NCI-H2029 treated with DMSO at 0.1 percent for 48 hours (cell line): ENCODE data around the gene SSTR3.
"Not testable (repeated sequence)": the region's sequence is repeated elsewhere in the genome, so short reads cannot be mapped to it uniquely, and the experiment has no call there.

ENCODE experiments used
- DNase-seq: peaks from one replicate; lab custom pipeline; 2025; lab: John Stamatoyannopoulos, UW

SSTR3 gene

DNA sequence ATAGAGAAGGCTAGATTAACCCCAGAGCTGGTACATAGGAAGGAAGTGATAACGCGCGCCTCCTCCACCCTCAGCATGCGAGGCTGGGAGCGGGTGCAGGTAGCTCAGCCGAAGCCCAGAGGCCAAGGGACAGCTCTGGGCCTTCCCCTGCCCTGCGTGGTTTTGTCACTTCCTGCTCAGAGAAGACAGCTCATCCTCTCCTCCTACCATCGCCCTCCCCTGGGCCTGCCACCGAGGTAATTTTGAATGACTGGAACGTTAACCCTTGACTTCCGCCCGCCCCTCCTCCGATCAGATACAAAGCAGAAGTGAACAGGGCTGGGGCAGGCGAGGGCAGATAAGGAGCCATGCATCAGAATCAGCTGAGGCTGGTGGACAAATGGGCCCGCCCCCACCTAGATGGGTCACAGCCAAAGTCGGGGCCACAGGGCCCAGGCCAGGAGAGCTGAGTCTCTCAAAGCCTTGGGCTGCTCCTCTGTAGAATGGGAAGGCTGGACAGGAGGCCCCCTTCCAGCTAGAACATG lies 30.2 kb upstream of the SSTR3 start:
- DNase-seq, result no peak

DNA sequence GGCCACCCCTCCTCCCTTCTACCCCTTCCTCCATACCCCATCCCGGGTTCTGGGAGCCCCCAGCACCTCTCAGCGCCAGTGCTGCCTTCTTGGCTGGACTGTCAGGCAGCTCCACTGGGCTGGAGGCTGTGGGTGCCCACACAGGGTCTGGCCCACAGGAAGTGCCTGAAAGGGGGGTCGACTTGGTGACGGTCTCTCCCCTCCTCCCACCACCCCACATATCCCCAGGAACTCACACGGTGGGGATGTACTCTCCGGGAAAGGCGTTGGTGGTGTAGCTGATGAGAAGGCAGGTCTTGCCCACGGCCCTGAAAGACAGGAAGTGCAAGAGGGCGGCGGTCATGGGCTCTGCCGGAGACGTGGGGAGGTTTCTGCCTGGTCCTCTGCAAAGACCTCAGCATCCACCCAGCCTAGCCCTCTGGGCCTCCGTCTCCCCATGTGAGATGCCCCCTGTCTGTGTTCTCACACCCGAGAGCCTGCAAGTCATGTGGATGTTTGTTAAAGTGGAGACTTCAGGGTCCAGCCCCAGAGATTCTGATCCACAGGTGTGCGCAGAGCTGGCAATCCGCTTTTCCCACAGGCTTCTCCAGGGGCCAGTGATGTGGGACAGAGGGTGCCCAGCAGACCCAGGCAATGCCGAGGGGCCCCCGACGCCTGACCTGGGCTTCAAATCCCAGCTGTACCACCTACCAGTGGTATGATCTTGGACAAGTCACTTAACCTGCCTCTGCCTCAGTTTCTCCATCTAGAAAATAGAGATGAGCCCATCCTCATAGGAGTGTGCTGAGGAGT lies 29.3 kb upstream of the SSTR3 start:
- no peak for DNase-seq

DNA sequence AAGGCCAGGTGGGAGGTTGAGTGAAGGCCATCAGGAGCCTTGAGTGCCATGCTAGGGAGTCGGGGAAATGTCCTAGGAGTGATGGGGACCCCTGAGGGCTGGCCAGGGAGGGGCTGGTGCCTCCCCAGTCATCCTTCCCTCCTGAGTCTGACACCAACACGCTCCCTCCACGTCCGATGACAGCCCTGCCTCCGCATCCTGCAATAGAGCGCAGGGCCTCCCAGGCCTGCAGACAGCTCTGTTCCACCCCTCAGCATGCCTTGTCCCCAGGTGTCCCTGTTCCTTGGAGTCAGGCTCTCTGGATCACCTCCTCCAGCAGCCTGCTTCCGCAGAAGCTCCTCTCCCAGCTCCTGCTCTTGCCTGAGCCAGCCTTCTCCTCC lies 28.7 kb upstream of the SSTR3 start:
- DNase-seq, result no peak

DNA sequence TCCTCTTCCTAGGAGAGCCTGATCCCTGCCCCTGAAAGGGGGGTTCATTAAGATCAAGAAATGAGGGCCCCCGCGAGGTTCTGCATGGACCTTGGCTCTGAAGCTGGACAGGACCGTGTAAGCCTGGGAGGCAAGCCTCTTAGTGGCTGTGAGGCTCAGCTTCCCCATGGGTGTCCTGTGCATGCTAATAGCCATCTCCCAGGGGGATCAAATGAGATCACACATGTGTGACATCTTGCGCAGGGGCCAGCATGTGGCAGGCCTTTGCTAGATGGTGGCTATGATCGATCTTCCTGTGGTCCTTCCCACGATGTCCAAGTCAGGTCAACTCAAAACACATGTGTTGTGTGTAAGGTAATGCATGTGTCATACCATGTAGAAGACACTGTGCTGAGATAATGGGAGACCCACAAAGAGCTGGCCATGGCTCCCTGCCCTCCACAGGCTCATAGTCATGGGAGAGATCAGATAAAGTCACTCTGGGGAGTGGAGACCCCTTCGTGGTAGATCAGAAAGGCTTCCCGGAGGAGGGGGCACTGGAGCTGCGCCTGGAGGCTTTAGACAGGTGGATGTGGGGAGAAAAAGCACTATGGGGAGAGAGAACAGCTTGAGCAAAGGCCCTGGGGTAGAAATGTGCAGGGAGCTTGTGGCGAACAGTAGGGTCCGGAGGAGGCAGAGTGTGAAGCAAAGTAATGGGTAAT lies 28.1 kb upstream of the SSTR3 start:
- no peak for DNase-seq

DNA sequence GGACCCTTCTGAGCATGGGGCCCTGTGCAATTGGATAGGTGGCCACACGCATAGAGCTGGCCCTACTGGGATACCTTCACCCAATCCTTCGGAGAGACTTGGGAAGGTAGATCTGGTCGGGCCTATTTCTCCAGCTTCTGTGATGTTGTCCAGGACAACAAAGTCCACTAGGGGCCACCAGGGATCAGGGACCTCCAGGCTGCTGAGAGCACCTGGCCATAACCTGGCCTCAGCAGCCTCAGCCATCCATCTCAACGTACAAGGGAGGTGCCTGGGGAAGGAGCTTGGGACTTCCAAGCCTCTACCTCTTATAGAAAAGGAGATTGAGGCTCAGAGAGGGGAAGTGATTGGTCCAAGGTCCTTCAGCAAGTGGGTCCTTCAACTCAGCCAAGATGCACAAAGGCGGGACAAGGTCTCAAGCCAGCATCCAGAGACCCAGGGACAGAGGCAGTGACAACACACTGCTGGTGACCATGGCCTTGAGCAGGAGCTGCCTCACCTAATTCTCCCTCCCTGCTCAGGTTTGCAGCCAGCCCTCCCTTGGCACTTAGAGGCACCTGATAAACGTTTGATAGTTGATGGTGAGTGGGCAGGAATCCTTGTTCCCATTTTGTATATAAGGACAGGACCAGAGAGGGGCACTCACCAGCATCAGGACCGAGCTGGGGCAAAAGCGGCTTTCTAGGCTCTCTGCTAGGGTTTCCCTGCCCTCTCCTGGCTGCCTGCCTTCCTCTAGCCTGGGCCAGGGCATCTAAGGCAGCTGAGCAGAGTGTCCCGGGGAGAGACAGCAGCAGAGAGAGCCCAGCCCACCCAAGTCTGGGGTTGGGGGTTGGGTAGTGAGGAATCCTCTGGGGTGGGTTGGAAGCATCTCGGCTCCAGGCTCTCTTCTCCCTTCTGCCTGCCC lies 27.3 kb upstream of the SSTR3 start:
- no peak for DNase-seq

DNA sequence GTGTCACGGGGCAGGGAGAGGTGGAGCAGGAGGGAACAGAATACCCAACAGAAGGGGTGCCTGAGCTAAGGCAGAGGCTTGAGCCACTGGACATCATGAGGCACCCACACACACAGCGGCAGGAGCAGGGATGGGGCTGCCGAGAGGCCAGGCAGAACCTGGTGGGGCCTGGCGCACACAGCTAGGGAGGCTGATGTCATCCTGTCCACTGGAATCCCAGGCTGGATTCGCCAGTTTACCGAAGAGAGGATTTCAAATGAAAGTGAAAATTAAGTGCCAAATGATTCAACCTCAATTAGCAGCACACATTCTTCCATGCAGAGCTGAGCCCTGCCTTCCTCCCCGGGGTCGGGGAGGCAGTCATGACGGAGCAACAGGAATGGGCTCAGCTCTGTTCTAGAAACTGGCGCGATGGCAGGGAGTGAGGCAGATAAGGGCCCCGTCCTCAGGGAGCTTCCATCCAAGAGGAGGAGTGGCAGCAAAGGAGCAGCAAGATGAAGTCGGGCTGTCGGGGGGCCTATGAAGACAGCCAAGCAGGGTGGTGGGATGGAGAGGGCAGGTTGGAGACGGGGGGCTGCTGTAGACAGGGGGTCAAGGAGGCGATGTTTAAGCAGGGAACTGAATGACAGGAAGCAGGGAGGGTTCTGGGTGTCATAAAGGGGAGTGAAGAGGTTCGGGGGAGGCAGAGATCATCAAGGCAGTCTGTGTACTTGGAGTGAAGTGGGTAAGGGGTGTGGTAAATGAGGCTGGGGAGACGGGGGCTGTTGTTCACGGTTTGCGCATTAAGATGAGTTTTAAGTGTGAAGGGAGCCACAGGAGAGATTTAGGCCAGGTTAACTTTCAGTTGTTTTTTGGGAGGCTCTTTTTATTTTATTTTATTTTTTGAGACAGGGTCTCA lies 25.3 kb upstream of the SSTR3 start:
- no peak for DNase-seq

DNA sequence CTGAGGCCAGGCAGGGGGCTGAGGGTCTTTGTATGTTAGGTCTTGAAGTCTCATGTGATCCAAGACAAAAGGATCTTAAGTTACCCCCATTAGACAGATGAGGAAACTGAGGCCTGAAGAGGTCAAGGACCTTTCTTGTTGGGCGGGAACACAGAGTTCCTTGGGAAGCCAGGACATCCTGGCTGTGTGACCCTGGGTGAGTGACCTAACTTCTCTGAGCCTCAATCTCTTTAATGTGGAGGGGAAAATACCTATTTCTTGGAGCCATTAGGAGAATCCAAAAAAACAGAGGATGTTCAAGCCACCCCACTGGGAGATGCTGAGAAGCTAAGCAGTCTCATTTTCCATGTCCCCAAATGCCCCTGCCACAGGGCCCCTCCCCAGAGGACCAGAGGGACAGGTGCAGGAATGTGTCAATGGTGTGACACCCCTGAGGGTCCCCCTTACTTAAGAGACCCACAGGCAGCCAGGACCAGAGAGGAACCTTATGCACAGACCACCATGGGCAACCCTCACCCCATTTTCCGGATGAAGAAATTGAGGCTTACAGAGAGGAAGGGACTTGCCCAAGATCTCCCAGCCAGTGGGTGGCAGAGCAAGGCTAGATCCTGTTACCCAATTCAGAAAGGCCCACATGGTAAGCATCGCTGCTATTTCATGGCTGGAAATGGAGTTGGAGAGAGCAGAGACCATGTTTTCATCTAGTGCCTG lies 23.8 kb upstream of the SSTR3 start:
- no peak for DNase-seq

DNA sequence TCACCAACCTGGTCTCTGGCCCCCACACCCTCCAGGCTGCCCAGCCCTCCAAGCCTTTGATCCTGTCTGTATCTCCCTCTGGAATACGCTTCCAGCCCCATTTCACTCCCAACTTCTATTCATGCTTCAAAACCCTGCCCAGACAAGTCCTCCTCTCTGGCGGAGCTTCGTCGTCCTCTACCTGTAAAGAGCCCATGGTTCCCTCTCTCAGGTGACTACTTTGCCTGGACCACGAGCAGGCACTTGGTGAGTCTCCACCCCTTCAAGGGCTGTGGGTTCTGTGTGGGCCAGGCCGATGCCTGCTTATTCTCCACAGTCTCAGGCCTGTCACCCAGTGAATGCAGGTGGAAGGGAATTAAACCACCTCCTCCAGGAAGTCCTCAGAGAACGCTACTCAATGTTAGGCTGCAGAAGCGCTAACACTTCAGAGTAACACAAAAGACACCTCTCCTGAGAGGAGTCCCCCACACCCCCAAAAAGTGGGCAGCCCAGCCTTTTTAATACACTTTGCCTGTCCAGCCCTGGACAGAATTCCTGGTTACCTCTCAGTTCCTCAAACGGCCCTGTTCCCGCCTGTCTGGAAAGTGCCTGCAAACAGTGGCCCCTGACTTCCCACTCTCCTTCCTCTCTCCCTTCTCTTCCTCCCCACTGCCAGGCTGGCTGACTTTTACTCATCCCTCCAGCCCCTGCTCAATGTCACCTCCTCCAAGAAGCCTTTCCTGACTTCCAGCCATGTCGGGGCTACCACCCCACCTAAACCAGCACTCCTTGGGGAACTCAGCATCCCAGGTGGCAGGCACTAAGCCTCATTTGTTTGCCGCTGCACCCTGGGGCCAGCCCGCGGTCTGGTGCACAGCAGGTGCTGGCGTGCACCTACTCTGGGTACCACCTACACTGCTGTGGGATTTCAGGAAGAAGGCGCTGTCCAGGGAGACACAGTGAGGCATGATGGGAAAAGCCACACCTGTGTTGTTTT lies 22.7 kb upstream of the SSTR3 start:
- no peak for DNase-seq

DNA sequence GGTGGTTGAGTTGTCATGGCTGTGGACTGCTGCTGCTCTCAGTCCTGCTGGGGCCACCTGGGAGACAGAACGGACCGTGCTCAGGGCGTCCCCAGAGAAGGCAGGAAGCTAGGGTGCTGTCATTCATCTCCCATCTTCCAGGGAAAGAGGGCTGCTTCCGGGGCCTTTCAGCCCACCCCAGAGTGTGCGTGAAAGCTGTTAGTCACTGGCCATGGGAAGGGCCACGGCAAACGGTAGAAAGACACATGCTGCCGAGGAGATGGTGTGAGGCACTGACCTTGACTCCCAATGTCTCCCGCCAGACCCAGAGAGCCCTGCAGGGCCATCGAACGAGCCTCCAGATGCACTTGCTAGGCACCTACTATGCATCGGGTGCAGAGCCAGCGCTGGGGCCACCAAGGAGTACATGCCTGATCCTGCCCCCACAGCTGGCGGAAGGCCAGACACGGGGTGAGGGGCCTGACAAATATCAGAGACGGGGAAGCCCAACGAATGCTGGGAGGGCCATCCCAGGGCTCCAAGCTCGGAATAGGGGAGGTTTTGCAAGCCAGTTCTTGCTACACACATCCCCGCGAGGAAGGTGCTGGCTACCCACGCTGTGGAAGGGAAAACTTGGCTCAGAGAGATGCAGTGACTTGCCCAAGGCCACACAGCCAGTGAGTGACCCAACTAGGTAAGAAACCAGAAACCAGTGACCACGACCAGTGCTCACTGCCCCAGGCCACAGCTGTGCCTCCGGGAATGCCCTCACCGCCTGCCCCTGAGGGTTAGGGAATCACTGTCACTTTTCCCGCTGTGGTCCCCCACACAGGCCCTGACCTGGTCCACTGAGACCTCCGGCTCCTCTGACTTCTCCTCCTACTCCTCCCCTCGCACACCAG lies 21.7 kb upstream of the SSTR3 start:
- no peak for DNase-seq

DNA sequence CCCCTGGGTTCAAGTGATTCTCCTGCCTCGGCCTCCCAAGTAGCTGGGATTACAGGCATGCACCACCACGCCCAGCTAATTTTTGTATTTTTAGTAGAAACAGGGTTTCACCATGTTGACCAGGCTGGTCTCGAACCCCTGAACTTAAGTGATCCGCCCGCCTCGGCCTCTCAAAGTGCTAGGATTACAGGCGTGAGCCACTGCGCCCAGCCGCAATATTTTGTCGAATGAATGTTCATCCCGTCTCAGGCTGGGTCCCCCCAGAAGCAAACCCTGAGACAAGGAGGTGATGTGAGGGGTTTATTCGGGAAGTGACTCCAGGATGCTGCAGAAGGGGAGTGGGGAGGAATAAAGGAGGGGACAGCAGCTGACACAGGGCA lies 21.1 kb upstream of the SSTR3 start:
- not testable (repeated sequence) for DNase-seq

DNA sequence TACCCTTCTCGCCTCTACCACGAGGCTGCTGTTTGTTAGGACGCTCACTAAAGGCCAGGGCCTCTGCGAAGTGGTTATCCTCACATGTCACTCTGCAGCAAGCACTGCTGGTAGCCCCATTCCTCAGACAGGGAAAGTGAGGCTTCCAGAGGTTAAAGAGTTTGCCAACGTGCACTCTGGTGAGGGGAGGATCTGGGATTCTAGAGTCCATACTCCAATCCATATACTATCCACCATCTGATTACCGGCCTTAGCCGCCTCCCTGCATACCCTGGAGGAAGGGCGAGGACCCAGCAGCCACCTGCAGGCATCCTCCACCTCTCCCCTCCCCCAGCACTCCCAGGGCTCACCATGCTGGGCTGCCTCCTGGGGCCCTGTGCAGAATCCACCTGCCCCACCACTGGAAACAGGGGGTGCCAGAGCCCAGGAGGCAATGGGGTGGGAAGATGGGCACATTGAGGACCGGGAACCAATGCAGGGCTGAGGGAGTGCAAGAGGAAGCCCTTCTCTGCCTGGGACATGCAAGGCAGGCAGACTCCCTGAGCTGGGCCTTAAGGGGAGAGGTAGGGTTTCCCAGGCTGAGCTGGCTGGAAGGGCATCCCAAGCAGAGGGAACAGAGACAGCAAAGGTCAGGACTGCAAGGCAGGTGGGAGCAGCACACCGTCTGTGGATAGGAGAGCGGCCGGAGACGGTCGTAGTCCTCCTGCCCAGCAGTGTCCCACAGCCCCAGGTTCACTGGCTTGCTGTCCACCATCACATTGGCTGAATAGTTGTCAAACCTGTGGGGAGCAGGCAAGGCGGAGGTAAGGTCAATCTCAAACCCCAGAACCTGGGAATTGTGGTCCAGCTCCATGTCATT lies 20.1 kb upstream of the SSTR3 start:
- DNase-seq, result no peak

DNA sequence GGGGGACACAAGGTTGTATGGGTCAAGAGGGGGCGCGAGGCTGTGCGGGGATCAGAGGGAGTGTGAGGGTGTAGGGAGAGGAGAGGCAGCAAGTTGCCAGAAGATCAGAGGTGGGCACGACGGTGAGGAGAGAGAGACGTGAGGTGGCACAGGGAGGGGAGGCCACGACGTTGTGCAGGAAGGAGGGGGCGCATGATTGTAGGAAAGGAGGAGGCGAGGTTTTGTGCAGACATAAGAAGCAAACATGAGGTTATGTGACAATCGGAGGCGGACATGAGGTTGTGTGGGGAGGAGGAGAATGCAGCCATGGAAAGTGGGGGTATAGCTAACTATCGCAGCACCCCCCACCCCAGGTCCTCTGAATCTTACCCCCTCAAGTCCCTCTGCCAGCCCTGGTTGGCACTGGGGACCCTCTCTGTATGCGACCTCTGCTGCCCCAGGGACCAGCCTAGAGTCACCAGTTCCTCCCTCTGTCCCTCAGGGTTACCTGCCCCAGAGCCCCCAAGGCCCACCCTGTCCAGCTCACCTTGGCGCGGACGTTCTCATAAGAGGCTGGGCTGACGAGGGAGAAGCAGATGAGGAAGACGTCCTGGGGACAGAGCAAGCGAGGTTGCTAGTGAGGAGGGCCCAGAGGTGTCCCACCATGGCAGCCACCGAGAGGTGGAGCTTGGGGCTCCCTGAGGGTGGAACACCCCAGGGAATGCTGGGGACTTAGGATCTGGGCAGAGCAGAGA lies 19.3 kb upstream of the SSTR3 start:
- no peak for DNase-seq

DNA sequence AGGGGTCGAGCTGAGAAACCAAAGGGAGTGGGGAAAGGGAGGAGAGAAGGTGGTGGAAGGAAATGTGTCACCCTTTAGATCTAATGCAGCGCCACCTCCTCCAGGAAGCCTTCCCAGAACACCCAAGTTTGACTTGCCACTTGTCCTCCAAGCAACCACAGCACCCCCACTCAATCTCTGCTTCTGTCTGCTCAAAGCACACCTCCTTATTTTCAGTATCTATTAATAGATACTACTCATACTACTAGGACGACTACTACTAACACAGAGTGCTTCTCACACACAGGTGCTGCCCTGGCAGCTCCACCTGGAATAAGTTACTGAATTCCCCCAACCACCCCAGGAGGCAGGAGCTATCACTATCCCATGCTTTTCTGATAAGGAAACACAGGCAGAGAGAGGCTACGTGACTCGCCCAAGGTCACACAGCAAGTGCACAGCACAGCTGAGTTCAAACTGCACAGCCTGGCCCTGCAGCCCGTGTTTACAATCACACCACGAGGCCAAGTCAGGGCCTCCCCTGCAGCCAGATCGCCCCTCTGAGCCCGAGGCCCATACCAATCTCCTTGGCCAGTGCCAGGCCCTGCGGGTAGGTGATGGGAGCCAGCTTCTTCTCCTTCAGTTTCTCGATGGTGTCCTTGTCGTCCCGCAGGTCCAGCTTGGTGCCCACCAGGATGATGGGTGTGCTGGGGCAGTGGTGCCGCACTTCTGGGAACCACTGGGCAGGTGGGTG lies 18.6 kb upstream of the SSTR3 start:
- no peak for DNase-seq

DNA sequence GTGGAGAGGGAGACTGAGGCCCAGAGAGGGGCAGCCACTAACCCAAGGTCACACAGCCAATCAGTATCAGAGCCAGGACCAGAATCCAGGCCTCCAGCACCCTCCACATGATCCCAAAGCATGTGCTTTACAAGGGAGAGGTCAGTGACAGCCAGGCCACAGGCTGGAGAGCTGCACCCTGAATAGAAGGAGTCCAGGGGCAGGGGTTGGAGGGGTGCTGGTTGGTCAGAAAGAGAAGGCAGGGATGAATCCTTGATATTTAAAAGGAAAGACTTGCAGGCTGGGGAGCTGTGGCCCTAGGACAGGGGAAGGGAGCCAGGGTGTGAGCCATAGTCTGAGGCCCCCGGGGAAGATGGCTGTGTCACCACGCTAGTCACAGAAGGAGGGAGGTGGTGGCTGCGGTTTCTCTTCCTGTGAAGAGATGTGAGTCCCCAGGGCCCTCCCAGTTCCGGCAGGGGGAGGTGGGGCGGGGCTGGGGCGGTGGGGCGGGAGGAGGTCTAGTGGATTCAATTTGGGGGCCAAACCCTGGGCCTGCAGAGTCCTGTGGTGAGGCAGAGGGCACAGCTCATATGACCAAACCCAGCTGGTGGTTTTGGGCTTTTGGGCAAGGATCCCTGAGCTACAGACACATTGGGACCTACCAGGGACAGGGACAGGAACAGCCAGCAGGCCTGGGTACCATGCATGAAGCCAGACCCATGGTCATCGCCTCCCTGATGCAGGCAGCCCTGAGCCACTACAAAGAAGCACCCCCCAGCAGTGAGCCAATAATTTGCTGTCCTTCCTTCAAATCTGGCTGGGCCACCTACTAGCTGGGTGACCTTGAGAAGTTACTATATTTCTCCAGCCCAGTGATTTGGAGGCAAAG lies 17.8 kb upstream of the SSTR3 start:
- DNase-seq, result no peak
